Kidney glomerular epithelial cell (primary cell): ENCODE data around the gene SMO.
A peak's percentile ranks its signal among the peaks of the same experiment; 100 is the strongest.
"Not testable (repeated sequence)": the region's sequence is repeated elsewhere in the genome, so short reads cannot be mapped to it uniquely, and the experiment has no call there.

ENCODE experiments used
- DNase-seq: peaks from one replicate; lab custom pipeline; 2025; lab: John Stamatoyannopoulos, UW

SMO gene

DNA sequence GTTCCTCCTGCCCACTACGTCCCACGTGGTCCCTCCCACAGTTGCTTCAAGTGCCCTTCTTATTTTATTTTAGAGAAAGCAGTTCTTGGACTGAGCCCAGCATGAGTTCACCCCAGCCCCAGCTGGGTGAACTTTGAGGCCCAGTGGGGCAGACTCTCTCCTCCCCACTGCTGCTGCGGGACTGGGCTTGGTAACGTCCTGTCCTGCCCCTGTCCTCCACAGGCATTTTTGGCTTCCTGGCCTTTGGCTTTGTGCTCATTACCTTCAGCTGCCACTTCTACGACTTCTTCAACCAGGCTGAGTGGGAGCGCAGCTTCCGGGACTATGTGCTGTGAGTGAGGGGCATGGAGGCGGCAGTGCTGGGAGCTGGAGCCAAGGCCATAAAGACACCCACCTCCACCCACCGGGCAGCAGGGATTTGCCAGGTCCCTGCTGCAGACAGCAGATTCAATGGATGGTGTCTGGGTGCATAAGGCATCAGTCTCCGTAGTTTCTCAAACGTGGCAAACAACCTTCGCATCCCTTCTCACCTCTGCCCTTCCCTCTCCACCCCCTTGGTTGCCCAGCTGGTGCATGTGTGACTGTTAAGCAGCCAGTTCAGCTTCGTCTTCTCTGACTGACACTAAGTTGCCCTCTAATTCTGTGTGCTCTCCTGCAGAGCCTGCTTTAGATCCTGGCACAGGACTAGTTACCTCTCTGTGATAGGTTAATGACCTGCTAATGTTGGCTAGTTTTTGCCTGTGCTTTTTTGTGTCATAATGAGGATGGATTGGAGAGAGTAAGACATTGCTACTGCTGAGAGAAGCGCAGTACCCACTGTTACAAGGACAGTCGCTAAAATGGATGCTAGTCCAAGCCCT is 20.9 kb downstream of the SMO start:
- no peak for DNase-seq

DNA sequence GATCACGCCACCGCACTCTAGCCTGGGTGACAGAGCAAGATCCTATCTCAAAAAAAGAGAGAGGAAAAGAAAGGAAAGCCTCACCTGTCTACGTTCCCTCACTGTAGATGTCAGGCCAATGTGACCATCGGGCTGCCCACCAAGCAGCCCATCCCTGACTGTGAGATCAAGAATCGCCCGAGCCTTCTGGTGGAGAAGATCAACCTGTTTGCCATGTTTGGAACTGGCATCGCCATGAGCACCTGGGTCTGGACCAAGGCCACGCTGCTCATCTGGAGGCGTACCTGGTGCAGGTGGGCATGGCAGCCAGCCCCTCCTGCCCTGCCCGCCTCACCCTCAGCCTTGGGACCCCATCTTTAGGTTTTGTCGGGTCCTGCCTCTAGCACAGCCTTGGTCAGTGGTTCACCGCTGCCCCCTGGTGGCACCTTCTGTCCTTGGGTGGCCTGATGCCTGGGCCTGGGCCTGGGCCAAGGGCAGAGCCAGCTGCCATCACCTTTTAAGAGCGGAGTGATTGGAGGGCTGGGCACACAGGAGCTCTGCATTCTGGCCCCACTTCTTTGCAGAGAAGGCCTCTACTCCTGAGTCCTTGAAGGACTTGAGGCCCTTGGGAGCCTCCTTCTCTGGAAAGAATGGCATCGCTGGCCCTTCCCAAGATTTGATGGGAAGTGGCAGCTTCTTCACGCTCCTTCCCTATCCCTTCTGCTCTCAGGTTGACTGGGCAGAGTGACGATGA is 22.0 kb downstream of the SMO start:
- peak; percentile 25 for DNase-seq

DNA sequence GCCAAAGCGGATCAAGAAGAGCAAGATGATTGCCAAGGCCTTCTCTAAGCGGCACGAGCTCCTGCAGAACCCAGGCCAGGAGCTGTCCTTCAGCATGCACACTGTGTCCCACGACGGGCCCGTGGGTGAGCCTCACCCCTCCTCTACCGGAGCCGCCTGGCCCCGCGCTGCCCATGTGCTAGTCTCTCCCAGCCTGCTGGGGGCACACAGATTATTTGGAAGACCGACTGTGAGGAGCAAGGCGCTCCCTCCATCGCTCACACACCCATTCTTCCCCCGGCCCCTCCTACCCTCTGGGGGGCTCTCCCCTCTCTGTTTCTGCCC is 22.5 kb downstream of the SMO start:
- DNase-seq, result no peak

DNA sequence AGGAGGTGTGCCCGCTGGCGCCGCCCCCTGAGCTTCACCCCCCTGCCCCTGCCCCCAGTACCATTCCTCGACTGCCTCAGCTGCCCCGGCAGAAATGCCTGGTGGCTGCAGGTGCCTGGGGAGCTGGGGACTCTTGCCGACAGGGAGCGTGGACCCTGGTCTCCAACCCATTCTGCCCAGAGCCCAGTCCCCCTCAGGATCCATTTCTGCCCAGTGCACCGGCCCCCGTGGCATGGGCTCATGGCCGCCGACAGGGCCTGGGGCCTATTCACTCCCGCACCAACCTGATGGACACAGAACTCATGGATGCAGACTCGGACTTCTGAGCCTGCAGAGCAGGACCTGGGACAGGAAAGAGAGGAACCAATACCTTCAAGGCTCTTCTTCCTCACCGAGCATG is 23.7 kb downstream of the SMO start:
- DNase-seq, result no peak

DNA sequence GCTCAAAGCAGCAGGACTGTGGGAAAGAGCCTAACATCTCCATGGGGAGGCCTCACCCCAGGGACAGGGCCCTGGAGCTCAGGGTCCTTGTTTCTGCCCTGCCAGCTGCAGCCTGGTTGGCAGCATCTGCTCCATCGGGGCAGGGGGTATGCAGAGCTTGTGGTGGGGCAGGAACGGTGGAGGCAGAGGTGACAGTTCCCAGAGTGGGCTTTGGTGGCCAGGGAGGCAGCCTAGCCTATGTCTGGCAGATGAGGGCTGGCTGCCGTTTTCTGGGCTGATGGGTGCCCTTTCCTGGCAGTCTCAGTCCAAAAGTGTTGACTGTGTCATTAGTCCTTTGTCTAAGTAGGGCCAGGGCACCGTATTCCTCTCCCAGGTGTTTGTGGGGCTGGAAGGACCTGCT is 24.2 kb downstream of the SMO start:
- no peak for DNase-seq

DNA sequence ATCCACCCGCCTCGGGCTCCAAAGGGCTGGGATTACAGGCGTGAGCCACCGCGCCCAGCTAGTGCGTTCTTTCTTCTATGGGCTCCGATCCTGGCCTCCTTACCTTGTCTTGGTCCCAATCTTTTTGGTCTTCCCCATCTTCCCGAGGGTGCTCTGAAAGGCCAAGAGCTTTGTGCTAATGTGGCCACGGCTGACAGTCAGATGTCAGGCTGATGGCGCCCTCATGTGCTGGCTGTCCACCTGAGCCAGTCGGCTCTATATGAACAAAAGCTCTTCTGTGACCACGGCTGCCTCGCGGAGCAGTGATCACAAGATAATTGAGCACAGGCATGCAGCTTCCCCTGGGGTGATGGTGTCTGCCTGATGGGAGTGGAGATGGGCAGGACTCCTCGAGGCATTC is 25.4 kb downstream of the SMO start:
- DNase-seq, result no peak

DNA sequence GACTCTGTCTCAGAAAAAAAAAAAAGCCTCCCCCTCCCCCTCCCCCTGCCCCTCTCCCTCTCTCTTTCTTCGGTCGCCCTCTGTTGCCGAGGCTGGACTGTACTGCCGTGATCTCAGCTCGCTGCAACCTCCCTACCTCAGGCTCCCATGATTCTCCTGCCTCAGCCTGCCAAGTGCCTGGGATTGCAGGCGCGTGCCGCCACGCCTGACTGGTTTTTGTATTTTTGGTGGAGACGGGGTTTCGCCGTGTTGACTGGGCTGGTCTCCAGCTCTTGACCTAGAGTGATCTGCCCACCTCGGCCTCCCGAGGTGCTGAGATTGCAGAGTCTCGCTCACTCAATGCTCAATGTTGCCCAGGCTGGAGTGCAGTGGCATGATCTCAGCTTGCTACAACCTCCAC is 27.3 kb downstream of the SMO start:
- not testable (repeated sequence) for DNase-seq

DNA sequence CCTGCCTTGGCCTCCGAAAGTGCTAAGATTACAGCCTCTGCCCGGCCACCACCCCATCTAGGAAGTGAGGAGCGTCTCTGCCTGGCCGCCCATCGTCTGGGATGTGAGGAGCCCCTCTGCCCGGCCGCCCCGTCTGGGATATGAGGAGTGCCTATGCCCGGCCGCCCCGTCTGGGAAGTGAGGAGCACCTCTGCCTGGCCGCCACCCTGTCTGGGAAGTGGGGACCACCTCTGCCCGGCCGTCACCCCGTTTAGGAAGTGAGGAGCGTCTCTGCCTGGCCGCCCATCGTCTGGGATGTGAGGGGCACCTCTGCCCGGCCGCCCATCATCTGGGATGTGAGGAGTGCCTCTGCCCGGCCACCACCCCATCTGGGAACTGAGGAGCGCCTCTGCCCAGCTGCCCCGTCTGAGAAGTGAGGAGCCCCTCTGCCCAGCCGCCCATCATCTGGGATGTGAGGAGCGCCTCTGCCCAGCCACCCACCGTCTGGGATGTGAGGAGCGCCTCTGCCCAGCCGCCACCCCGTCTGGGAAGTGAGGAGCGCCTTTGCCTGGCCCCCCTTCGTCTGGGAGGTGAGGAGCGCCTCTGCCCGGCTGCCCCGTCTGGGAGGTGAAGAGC is 27.8 kb downstream of the SMO start:
- not testable (repeated sequence) for DNase-seq

DNA sequence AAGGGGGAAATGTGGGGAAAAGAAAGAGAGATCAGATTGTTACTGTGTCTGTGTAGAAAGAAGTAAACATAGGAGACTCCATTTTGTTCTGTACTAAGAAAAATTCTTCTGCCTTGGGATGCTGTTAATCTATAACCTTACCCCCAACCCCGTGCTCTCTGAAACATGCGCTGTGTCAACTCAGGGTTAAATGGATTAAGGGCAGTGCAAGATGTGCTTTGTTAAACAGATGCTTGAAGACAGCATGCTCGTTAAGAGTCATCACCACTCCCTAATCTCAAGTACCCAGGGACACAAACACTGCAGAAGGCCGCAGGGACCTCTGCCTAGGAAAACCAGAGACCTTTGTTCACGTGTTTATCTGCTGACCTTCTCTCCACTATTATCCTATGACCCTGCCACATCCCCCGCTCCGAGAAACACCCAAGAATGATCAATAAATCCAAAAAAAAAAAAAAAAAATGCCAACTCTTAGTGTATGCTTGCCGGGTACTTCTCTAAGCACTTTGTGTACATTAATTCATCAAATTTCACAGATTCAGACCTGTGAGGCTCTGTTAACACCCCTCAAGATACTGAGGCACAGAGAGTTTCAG is 28.5 kb downstream of the SMO start:
- DNase-seq, result not testable (repeated sequence)

DNA sequence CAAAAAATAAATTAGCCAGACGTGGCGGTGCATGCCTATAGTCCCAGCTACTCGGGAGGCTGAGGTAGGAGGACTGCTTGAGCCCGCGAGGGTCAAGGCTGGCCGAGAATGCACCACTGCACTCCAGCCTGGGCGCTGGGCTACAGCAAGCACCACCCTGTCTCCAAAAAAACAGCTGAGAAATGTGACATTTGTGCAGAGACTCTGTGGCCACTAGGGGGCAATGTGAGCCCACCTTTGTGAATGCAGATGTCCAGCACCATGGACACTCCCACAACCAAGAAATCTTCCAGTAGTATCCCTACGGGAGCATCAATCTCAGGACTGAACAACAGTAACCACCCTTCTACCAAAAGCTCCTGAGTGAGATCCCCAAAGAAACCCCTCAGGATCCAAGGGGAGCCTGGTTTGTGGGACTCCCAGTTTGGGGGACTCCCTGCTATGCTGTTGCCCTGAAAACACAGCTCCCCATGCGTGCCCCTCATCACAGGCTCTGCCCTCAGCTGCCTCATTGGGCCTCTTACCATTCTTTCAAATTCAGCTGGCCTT is 30.2 kb downstream of the SMO start:
- peak; percentile 81 for DNase-seq

DNA sequence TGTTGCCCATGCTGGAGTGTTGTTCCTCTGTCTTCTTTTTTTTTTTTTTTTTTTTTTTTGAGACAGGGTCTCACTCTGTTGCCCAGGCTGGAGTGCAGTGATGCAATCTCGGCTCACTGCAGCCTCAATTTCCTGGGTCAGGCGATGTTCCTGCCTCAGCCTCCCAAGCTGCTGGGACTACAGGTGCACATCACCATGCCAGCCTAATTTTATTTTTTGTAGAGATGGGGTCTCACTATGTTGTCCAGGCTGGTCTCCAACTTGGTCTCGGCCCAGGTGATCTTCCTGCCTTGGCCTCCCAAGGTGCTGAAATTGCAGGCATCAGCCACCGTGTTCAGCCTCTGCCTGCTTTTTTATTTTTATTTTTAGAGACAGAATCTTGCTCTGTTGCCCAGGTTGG is 30.7 kb downstream of the SMO start:
- DNase-seq, result not testable (repeated sequence)

DNA sequence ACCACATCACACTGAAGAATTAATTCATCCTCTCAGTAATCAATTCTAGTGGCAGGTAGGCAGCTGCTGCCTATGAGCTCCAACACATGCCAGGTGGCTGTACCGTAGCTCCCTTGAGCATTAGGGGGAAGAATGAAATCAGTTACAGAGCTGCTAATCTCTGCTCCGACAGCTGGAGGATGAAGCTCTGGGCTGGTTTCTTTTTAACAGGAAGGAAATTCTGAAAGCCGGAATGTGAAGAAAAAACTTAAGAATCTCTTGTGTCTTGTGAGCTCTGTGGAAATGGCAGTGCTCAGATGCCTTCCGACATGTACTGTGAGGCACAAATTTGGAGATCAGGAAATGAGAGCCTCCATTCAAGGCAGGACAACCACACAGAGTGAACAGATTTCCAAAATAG is 33.6 kb downstream of the SMO start:
- DNase-seq, result no peak

DNA sequence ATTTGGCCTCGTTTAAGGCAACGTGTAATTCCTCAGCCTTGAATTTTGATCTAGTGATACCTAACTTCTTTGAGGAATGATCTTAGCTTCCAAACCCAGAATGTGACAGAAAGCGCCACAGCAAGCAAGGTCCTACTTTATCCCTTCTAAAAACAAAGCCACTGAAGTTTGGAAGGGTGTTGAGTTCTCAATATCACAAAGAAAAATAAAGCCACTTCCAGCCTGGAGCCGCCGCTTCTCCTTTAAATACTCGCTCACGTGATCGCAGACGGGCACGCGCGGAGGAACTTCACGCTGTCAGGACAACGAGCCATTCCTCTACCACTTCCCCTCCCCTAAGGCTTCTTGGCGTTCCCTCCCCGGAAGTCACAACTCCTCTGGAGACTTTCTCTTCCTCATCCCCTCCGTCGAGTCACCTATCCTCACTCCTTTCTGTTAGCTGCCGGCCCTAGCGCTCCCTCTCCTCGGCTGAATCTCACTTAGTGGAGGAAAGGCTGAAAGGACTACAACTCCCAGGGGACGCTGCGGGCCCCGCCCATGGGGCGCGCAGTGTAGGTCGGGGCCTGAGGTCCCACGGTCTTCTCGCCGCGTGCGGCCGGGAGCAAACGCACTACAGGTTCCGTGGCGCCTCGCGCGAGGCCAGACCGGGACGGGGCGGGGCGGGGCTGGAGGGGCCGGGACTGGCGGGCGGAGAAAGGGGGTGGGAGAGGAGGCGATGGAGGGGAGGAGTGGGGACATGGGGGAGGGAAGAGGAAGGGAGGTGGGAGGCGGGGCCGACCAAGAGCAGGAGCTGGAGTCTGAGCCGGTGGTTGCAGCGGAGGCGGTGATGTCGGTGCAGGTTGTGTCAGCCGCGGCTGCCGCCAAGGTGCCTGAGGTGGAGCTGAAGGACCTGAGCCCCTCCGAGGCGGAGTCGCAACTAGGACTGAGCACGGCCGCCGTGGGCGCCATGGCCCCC is 36.1 kb downstream of the SMO start, which contains the start of gene AHCYL2:
Gene AHCYL2 (plus strand): TSS at position 780 of the 955 bp plus-strand sequence.
- peak; percentile 98 for DNase-seq

DNA sequence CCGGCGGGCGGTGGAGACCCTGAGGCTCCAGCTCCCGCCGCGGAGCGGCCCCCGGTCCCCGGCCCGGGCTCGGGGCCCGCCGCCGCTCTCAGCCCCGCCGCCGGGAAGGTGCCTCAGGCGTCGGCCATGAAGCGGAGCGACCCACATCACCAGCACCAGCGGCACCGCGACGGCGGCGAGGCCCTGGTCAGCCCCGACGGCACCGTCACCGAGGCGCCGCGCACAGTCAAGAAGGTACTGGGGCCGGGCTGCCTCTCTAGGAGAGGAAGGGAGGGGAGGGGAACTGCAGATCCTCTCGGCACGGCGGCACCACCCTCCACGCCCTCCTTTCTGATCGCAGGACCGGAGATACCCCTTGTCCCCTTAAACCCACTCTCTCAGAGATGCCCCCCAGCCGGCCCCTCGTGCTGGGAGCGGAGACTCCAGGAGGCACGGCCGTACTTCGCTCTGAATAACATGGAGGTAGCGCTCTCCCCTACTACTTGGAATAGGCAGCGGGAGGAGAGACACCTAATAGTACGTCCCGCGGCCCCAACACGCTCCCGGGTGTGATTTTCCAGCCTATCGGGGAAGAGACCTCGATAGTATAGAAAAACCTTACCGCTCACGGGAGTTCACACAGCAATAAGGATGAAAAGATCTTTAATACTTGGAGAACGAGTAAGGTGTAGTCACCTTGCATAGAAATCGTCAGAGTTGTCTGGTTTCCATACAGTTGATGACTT is 36.9 kb downstream of the SMO start:
- DNase-seq, result peak; percentile 33

DNA sequence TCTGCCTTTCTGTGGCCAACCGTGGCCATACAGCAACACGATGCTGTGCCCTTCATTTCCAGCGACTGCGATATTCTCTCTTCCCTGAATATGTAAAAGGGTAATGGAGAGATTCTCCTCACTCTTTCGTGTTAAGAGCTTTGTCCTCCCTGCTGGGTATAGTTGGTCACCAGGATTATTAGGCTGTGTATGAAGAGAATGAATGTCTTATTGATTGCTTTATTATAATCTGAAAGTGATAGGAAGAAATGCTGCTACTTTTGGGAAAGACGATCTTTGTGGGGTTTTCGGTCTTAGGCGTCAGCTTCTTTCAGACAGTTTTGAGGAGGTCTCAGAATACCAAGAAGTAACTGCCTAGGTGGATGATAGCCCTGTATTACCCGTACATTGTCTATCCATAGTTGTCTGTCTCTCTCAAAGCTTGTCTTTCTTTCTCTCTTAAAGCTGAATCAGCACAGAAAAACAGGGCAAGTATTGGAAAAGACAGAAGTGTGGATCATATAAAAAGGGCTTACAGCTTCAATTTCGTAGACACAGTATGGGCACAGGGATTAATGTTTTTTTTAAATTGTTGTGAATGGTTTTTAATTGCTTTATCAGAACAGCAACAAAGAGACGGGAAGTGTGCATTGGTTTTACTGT is 37.6 kb downstream of the SMO start:
- DNase-seq, result no peak

DNA sequence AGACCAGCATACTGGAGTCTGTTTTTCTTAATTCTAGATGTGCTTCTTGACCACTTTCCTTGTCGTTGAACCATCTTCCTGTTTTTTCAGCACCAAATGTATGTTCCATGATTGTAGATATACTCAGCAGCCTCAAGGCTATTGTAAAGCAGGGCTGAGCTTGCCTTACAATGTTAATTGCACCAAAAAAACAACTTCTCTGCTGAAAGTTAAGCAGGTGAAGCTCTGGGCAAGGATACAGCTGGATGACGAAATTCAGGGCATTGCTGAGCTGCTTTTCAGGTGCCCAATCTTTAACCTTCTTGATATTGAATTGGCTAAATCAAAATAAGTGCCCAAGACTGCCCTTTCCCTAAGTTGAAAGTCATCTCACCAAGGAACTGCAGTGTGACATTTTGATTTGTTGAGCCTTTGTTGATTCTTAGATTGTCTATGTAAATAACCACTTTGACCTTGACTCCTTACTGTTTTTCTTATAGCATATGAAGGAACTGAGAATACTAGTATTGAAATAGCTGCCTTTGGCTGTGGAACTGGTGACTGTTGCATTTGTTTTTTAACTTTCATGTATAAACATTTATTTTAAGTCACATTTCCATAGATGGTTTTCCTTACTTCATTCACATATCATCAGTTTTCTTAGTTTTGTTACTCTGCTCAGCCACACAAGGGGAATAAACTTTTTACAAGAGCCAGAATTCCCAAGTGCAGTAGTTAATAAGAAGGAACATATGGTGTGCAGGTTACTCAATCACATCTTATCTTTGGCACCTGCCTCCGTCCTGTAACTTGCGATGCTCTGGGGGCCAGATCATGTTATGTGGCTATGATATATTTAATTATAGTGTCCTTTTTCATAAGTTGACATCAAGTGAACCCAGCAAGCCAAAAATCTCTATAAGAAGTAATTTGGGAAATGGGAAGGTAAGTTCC is 39.5 kb downstream of the SMO start:
- DNase-seq, result no peak

DNA sequence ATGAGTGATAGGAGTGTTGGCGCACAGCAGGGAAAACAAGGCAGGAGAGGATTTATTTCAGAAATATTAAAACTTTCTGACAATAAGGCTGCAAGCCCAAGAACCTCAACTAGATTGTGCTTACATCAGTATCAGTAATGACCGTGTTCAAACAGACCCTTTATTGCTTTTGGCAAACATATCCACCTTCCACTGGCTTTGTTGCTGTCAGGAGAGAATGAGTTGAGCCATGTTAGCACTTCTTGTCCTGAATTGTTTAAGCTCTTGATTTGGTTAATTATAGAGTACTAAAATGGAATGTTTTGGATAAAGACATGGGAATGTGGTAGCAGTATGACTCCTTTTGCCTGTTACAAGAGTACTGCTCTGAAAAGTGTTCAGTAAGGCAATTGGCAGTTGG is 40.2 kb downstream of the SMO start:
- DNase-seq, result no peak

DNA sequence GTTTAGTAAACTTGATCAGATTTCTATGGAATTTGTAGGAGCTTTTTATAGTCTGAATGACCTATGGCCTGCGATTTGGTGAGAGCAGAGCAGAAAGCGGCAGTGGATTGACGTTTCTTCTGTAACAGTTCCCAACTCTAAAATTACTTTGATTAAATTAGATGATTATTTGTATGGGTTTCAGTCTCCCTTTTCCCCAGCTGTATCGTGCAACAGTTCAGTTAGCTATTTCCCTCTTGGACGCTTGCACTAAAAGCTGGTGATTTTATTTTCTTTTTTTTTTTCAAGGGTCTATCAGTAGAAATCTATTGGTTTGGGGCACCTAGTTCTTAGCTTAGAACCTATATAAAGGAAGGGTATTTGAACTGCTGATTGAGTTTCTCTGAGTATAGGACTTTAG is 43.2 kb downstream of the SMO start:
- DNase-seq, result no peak

DNA sequence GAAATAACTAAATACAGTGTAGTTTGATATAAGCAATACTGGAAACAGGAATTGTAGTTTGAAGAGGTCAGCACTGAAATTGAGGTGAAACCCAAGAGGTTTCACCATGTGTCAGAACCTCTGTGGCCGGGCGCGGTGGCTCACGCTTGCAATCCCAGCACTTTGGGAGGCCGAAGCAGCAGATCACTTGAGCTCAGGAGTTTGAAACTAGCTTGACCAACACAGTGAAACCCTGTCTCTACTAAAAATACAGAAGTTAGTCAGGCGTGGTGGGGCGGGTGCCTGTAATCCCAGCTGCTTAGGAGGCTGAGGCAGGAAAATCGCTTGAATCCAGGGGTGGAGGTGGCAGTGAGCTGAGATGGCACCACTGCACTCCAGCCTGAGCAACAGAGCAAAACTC is 50.1 kb downstream of the SMO start:
- DNase-seq, result no peak
